Neural cell (in vitro differentiated cells): ENCODE measurements around the gene SGF29.

Experiments used
- CTCF ChIP-seq: fragments of 450-650 bp; IDR thresholded peaks from 2 replicates; pipeline ENCODE4 v1.5.1; 2014; ENCODE audit warnings: antibody characterized with exemption, mild to moderate bottlenecking, moderate library complexity; ENCODE audit not compliant: poor library complexity, severe bottlenecking
- EZH2 ChIP-seq: fragments of 200-600, 300-800 bp; shearing (Covaris generic), sonication (generic); IDR thresholded peaks from 2 replicates; pipeline ENCODE4 v1.6.1; 2014; ENCODE audit warnings: antibody characterized with exemption, low read length, borderline replicate concordance, mild to moderate bottlenecking; ENCODE audit not compliant: insufficient read depth, poor library complexity, severe bottlenecking
- RAD21 ChIP-seq: fragments of 450-650 bp; conservative IDR thresholded peaks from 2 replicates; pipeline ENCODE4 v1.6.1; 2014; ENCODE audit warnings: antibody characterized with exemption, mild to moderate bottlenecking, moderate library complexity
- SMC3 ChIP-seq: fragments of 450-650 bp; conservative IDR thresholded peaks from 2 replicates; pipeline ENCODE4 v1.6.1; 2014; ENCODE audit warnings: antibody characterized with exemption, mild to moderate bottlenecking, moderate library complexity; ENCODE audit not compliant: poor library complexity

- TF ChIP-seq CTCF (no peak), RAD21 (no peak), SMC3 (no peak), EZH2 (no peak)
Observed at GRCh38 chr16:28511031-28511430, 42.7 kb upstream of the SGF29 start.
